GM19397 (cell line): ENCODE measurements around the gene NFIC.

Source experiments
- ATAC-seq: cut with Tn5 transposase; IDR thresholded peaks from one replicate; pipeline ENCODE4 v1.9.1; 2021; ENCODE audit warnings: mild to moderate bottlenecking, moderate library complexity; ENCODE audit not compliant: unreplicated experiment

NFIC gene

GRCh38 chr19:3358689-3359014 is 7.7 kb upstream of the NFIC start:
- ATAC-seq: no peak

GRCh38 chr19:3359015-3359918 is 7.1 kb upstream of the NFIC start:
- ATAC-seq: peak; percentile 39

- ATAC-seq: peak; percentile 25
Measured at GRCh38 chr19:3359919-3360420, 6.4 kb upstream of the NFIC start.

GRCh38 chr19:3360421-3361383 is 5.7 kb upstream of the NFIC start:
- ATAC-seq: peak; percentile 17

GRCh38 chr19:3361384-3362216 is 4.8 kb upstream of the NFIC start:
- no peak for ATAC-seq

GRCh38 chr19:3362217-3362906 is 4.0 kb upstream of the NFIC start:
- ATAC-seq: no peak

- no peak for ATAC-seq
Measured at GRCh38 chr19:3363841-3364500, 2.4 kb upstream of the NFIC start.

- no peak for ATAC-seq
Measured at GRCh38 chr19:3364501-3364858, 1.9 kb upstream of the NFIC start.

- no peak for ATAC-seq
Measured at GRCh38 chr19:3365093-3365835, 1.1 kb upstream of the NFIC start.

- no peak for ATAC-seq
Measured at GRCh38 chr19:3366753-3367627, 607 bp downstream of the NFIC start.

GRCh38 chr19:3367628-3368440 is 1.5 kb downstream of the NFIC start:
- no peak for ATAC-seq

GRCh38 chr19:3368441-3368795 is 2.0 kb downstream of the NFIC start:
- ATAC-seq: no peak

GRCh38 chr19:3368848-3369336 is 2.5 kb downstream of the NFIC start:
- ATAC-seq: no peak

GRCh38 chr19:3369337-3370213 is 3.2 kb downstream of the NFIC start:
- ATAC-seq: no peak

- ATAC-seq: no peak
Measured at GRCh38 chr19:3370214-3370720, 3.9 kb downstream of the NFIC start.
